Memory B cell (primary cell): Measurements from ENCODE around the gene ZNF732.
"Not testable (repeated sequence)": the region's sequence is repeated elsewhere in the genome, so short reads cannot be mapped to it uniquely, and the experiment has no call there.

Experiments used
- ATAC-seq: fragments of 150-1000 bp; cut with Tn5 transposase; 2 replicates; pipeline ENCODE4 v1.10.0; 2021; ENCODE audit warnings: low read depth, mild to moderate bottlenecking, moderate library complexity
- DNase-seq, 2 donors: peaks; one replicate each; pipeline ENCODE4 v3.0.0; 2022; ENCODE audit warnings: low spot score in 2 of 2
- H3K27ac Mint-ChIP-seq: one replicate; pipeline ENCODE4 v1.8.0; 2022; ENCODE audit warnings: mild to moderate bottlenecking, moderate library complexity, mixed read lengths
- H3K27me3 Mint-ChIP-seq: one replicate; pipeline ENCODE4 v1.8.0; 2022; ENCODE audit warnings: mixed read lengths
- H3K36me3 Mint-ChIP-seq: one replicate; pipeline ENCODE4 v1.8.0; 2022; ENCODE audit warnings: mild to moderate bottlenecking, mixed read lengths
- H3K4me1 Mint-ChIP-seq: one replicate; pipeline ENCODE4 v1.8.0; 2022; ENCODE audit warnings: mixed read lengths
- H3K4me3 Mint-ChIP-seq: one replicate; pipeline ENCODE4 v1.8.0; 2022; ENCODE audit warnings: mild to moderate bottlenecking, moderate library complexity, mixed read lengths
- H3K9me3 Mint-ChIP-seq: one replicate; pipeline ENCODE4 v1.8.0; 2022; ENCODE audit warnings: mixed read lengths

The ZNF732 gene

DNA sequence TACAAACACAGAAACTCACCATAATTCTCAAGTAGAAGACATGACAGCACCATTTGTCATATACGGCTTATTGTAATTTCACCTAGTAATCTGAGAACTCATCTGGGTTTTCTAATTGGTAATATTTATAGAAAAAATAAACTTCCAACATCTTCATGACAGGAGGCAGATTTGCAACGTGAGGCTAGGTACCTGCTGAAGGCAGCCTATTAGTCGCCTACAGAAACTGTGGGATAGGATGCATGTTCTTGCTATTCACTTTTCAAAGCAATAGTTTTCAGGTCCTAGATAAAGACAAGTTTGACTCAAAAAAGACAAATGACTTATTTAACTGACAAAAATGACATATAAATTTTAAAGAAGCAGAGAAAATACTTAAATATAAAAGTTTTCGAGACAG, 2.9 kb downstream of the ZNF732 start:
- no peak for DNase-seq
- no peak overlapping the region for H3K4me3 Mint-ChIP-seq
- ATAC-seq, result no peak
- H3K27me3 Mint-ChIP-seq, result no peaks in the 10 kb centered on the region
- H3K4me1 Mint-ChIP-seq, result peaks cover 12% of the 10 kb centered on the region
- peaks cover 11% of the 10 kb centered on the region for H3K9me3 Mint-ChIP-seq
- H3K36me3 Mint-ChIP-seq, result peaks cover 7% of the 10 kb centered on the region
- H3K27ac Mint-ChIP-seq, result no peak overlapping the region

- DNase-seq, result no peak
- H3K9me3 Mint-ChIP-seq, result peaks cover 4% of the 10 kb centered on the region
- no peaks in the 10 kb centered on the region for H3K36me3 Mint-ChIP-seq
- H3K27ac Mint-ChIP-seq, result no peak overlapping the region
- H3K27me3 Mint-ChIP-seq, result no peaks in the 10 kb centered on the region
- H3K4me1 Mint-ChIP-seq, result no peaks in the 10 kb centered on the region
- no peak overlapping the region for H3K4me3 Mint-ChIP-seq
- ATAC-seq, result no peak
Observed at GRCh38 chr4:294732-295131, 10.5 kb downstream of the ZNF732 start.

- DNase-seq (no peak), ATAC-seq (no peak)
- no peak overlapping the region for H3K4me3 Mint-ChIP-seq
- no peaks in the 10 kb centered on the region for H3K4me1 Mint-ChIP-seq
- H3K27me3 Mint-ChIP-seq, result no peaks in the 10 kb centered on the region
- H3K27ac Mint-ChIP-seq, result no peak overlapping the region
- peaks cover 2% of the 10 kb centered on the region for H3K36me3 Mint-ChIP-seq
- peaks cover 12% of the 10 kb centered on the region for H3K9me3 Mint-ChIP-seq
Observed at GRCh38 chr4:288891-289290, 16.4 kb downstream of the ZNF732 start.

GRCh38 chr4:273309-274017, 31.8 kb downstream of the ZNF732 start:
- Mint-ChIP-seq H3K36me3 (peaks cover 13% of the 10 kb centered on the region), H3K27ac (no peak overlapping the region), H3K27me3 (no peaks in the 10 kb centered on the region), H3K4me3 (no peak overlapping the region), H3K9me3 (peaks cover 29% of the 10 kb centered on the region), H3K4me1 (no peaks in the 10 kb centered on the region)
- ATAC-seq (no peak), DNase-seq (no peak)

GRCh38 chr4:271492-272103, 33.7 kb downstream of the ZNF732 start:
- Mint-ChIP-seq H3K27me3 (no peaks in the 10 kb centered on the region), H3K4me1 (no peaks in the 10 kb centered on the region), H3K36me3 (peaks cover 13% of the 10 kb centered on the region), H3K9me3 (peaks cover 23% of the 10 kb centered on the region), H3K27ac (no peak overlapping the region), H3K4me3 (no peak overlapping the region)
- no peak for DNase-seq
- no peak for ATAC-seq

GRCh38 chr4:259240-259639, 46.0 kb downstream of the ZNF732 start:
- not testable (repeated sequence) for H3K4me3 Mint-ChIP-seq, H3K27ac Mint-ChIP-seq, ATAC-seq, H3K27me3 Mint-ChIP-seq, H3K4me1 Mint-ChIP-seq, DNase-seq
- H3K9me3 Mint-ChIP-seq, result peaks cover 27% of the 10 kb centered on the region
- H3K36me3 Mint-ChIP-seq, result peaks cover 18% of the 10 kb centered on the region

GRCh38 chr4:256492-256891, 48.8 kb downstream of the ZNF732 start:
- Mint-ChIP-seq H3K27me3 (no peaks in the 10 kb centered on the region), H3K36me3 (peaks cover 15% of the 10 kb centered on the region), H3K27ac (no peak overlapping the region), H3K4me3 (no peak overlapping the region), H3K4me1 (no peaks in the 10 kb centered on the region), H3K9me3 (peaks cover 28% of the 10 kb centered on the region)
- DNase-seq (no peak), ATAC-seq (no peak)

DNA sequence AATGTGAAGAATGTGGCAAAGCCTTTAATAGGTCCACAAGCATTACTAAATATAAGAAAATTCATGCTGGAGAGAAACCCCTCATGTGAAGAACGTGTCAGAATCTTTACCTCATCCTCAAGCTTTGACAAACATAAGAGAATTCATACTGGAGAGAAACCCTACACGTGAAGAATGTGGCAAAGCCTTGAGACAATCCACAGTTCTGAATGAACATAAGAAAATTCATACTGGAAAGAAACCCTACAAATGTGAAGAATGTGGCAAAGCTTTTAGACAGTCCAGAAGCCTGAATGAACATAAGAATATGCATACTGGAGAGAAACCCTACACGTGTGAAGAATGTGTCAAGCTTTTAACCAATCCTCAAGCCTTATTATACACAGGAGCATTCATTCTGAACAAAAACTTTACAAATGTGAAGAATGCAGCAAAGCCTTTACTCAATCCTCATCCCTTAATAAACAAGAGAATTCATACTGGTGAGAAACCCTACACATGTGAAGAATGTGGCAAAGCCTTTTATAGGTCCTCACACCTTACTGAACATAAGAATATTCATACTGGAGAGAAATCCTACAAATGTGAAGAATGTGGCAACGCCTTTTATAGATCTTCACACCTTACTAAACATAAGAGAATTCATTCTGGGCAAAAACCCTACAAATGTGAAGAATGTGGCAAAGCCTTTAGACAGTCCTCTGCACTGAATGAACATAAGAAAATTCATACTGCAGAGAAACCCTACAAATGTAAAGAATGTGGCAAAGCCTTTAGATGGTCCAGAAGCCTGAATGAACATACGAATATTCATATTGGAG, 51.1 kb downstream of the ZNF732 start:
- no peak overlapping the region for H3K27ac Mint-ChIP-seq
- H3K36me3 Mint-ChIP-seq, result peaks cover 17% of the 10 kb centered on the region
- no peak overlapping the region for H3K4me3 Mint-ChIP-seq
- H3K4me1 Mint-ChIP-seq, result no peaks in the 10 kb centered on the region
- peaks cover 26% of the 10 kb centered on the region for H3K9me3 Mint-ChIP-seq
- ATAC-seq (no peak), DNase-seq (no peak)
- no peaks in the 10 kb centered on the region for H3K27me3 Mint-ChIP-seq

- Mint-ChIP-seq H3K27me3 (no peaks in the 10 kb centered on the region), H3K36me3 (peaks cover 20% of the 10 kb centered on the region), H3K9me3 (peaks cover 27% of the 10 kb centered on the region), H3K4me1 (no peaks in the 10 kb centered on the region), H3K4me3 (no peak overlapping the region), H3K27ac (no peak overlapping the region)
- no peak for ATAC-seq
- no peak for DNase-seq
Observed at GRCh38 chr4:252065-252601, 53.1 kb downstream of the ZNF732 start.

GRCh38 chr4:244471-244870, 60.8 kb downstream of the ZNF732 start:
- DNase-seq, result peak; percentile 63 to 71
- no peak overlapping the region for H3K4me3 Mint-ChIP-seq
- peaks cover 10% of the 10 kb centered on the region for H3K4me1 Mint-ChIP-seq
- H3K27me3 Mint-ChIP-seq, result no peaks in the 10 kb centered on the region
- H3K9me3 Mint-ChIP-seq, result peaks cover 8% of the 10 kb centered on the region
- H3K27ac Mint-ChIP-seq, result no peak overlapping the region
- peak; percentile 44 for ATAC-seq
- H3K36me3 Mint-ChIP-seq, result peaks cover 4% of the 10 kb centered on the region

DNA sequence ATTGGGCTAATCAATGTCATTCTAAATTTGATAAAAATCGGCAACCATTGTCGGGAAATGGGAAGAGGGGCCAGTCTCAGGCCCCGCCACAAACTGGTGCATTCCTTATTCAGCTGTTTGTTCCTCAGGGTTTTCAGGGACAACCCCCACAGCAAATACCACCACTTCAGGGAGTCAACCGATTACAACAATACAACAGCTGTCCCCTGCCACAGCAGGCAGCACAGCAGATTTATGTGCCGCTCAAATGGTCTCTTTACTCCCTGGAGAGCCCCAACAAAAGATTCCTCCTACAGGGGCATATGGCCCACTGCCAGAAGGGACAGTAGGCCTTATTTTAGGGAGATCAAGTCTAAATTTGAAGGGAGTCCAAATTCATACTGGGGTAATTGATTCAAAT, 61.8 kb downstream of the ZNF732 start:
- H3K4me1 Mint-ChIP-seq, result peaks cover 10% of the 10 kb centered on the region
- no peaks in the 10 kb centered on the region for H3K27me3 Mint-ChIP-seq
- H3K27ac Mint-ChIP-seq, result no peak overlapping the region
- peaks cover 5% of the 10 kb centered on the region for H3K9me3 Mint-ChIP-seq
- DNase-seq (no peak), ATAC-seq (no peak)
- no peak overlapping the region for H3K4me3 Mint-ChIP-seq
- peaks cover 3% of the 10 kb centered on the region for H3K36me3 Mint-ChIP-seq

- Mint-ChIP-seq H3K4me3 (peak overlapping the region; percentile 93), H3K9me3 (peaks cover 3% of the 10 kb centered on the region), H3K4me1 (peaks cover 10% of the 10 kb centered on the region), H3K27me3 (no peaks in the 10 kb centered on the region), H3K36me3 (peaks cover 3% of the 10 kb centered on the region), H3K27ac (peak overlapping the region; percentile 90)
- peak; percentile 94 for ATAC-seq
- DNase-seq, result peak; percentile 45 to 69
Observed at GRCh38 chr4:242121-242848, 63.0 kb downstream of the ZNF732 start.

DNA sequence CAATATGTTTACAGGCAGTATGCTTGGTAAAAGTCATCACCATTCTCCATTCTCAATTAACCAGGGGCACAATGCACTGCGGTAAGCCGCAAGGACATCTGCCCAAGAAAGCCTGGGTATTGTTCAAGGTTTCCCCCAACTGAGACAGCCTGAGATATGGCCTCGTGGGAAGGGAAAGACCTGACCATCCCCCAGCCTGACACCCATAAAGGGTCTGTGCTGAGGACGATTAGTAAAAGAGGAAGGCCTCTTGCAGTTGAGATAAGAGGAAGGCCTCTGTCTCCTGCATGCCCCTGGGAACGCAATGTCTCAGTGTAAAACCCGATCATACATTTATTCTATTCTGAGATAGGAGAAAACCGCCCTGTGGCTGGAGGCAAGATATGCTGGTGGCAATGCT, 63.9 kb downstream of the ZNF732 start:
- not testable (repeated sequence) for ATAC-seq

More for the DNA sequence above, 63.9 kb downstream of the ZNF732 start:
- Mint-ChIP-seq H3K4me1 (peaks cover 10% of the 10 kb centered on the region), H3K4me3 (peak overlapping the region; percentile 93), H3K27ac (peak overlapping the region; percentile 90)
- not testable (repeated sequence) for H3K9me3 Mint-ChIP-seq, H3K36me3 Mint-ChIP-seq, DNase-seq, H3K27me3 Mint-ChIP-seq
